H7 (cell line): ENCODE results near the gene SLC38A2. TPM values are rescaled to one million over a fixed set of nuclear protein-coding genes. Genes with fewer than 3 reads are reported as not detected.
A peak's percentile ranks its signal among the peaks of the same experiment; 100 is the strongest.
"Not testable (repeated sequence)": the region's sequence is repeated elsewhere in the genome, so short reads cannot be mapped to it uniquely, and the experiment has no call there.

Experiments
- DNase-seq: peaks from one replicate; pipeline ENCODE4 v3.0.0; 2012
- H3K27me3 ChIP-seq: 2 replicates; pipeline ENCODE4 v1.6.0; 2011; ENCODE audit warnings: mild to moderate bottlenecking, low read length; ENCODE audit not compliant: control insufficient read depth, insufficient read depth
- H3K36me3 ChIP-seq: replicated peaks from 2 replicates; pipeline ENCODE4 v1.5.1; 2011; ENCODE audit warnings: low read length; ENCODE audit not compliant: control insufficient read depth, insufficient read depth
- H3K4me3 ChIP-seq: 2 replicates; pipeline ENCODE4 v1.5.1; 2011; ENCODE audit warnings: low read depth, mild to moderate bottlenecking, control low read depth, low read length, moderate library complexity; ENCODE audit not compliant: insufficient read depth
- total RNA-seq: library from RNA; depleted of rRNA; stranded (reverse); fragments of >200 nt; shearing (Covaris generic); gene quantifications from 2 replicates; pipeline ENCODE4 v1.2.3, GENCODE V29; 2014

SLC38A2 gene
- total RNA-seq, 1 experiment from 2014 or later = 166 TPM

DNA sequence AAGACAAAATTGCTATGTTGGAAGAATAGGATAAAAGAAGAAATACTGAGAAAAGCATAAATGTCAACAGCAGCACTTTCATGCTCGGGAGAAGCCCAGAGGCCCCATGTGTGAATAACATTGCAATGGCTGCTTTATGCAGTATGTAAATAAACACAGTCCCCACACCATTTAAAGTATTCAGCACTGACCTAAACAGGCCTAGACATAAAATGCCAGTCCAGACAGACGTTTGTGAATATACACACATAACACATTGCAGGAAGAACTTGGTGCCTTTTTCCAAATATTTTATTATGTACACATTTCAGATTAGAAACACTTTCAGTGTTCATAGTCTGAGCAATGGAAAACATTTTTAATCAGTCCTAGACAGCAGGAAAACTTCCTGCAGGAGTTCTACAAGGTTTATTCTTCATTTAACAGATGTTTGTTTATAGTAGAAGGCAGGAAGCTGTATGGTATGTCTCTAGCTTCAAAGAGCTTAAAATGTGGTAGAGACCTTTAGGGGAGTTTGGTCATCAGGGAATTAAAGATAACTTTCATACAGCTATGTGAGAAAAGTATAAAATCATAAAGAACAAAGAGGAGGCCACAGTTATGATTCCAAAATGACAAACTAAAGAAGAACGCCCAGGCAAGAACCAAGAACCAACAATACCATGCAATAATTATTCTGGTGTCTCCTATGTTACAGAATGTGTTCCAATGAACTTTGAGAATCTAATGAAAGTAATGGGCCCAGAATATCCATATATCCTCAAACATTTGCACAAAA is 30.6 kb upstream of the SLC38A2 start:
- no peaks in the 10 kb centered on the region for H3K27me3 ChIP-seq
- H3K36me3 ChIP-seq = no peaks in the 10 kb centered on the region
- no peak for DNase-seq
- H3K4me3 ChIP-seq = no peak overlapping the region

DNA sequence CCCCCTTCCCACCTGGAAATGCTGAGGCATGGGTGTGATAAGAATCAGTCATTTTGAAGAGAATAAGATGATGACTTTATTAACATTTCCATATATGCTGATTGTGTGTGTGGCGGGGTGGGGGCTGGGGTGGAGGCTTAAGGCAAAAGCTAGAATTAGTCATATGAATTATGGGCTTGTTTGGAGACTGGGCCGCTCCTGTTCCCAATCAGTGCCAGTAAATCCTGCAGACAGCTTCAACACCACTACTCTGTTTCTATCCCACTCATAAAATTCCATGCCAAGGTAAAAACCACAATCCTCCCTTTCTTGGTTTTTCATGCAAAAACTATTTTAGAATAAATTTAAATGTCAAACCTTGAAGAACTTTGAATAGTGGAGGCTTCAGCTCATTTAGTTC is 29.9 kb upstream of the SLC38A2 start:
- no peak for DNase-seq
- H3K27me3 ChIP-seq = no peaks in the 10 kb centered on the region
- H3K4me3 ChIP-seq = no peak overlapping the region
- H3K36me3 ChIP-seq = no peaks in the 10 kb centered on the region

DNA sequence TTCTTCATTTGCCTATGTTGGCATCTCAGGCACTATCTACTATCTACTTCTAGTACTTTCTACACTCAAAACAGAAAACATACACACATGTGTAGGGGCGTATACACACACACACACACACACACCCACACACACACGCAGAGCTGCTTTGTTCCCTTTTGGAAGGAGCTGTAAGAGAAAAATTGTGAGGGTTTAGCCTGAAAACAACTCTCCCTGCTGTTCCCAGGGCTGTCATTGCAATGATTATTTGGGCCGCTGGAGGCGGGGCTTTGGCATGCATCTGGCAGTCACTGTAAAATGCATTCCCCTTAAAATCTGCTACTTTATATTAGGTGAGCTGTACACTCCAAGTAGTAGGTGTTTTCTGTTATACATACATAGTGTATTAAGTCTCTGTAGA is 29.1 kb upstream of the SLC38A2 start:
- no peak for DNase-seq
- Histone ChIP-seq H3K36me3 (no peaks in the 10 kb centered on the region), H3K27me3 (no peaks in the 10 kb centered on the region), H3K4me3 (no peak overlapping the region)

DNA sequence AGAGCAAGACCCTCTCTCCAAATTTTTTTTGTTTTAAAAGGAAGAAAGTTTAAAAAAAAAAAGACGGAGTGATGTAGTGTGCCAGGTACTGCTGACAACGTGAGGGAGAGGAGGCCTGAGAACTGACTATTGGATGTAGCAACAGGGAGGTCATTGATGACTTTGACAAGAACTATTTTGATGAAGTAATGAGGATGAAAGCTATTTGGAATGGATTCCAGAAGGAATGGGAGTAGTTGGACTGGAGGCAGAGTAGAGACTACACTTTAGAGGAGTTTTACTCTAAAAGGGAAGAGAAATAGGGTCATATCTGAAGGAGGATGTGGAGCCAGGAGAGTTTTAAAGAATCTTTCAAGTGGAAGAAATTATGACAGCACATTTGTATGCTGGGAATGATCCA is 27.8 kb upstream of the SLC38A2 start:
- Histone ChIP-seq H3K36me3 (no peaks in the 10 kb centered on the region), H3K4me3 (no peak overlapping the region), H3K27me3 (no peaks in the 10 kb centered on the region)
- no peak for DNase-seq

DNA sequence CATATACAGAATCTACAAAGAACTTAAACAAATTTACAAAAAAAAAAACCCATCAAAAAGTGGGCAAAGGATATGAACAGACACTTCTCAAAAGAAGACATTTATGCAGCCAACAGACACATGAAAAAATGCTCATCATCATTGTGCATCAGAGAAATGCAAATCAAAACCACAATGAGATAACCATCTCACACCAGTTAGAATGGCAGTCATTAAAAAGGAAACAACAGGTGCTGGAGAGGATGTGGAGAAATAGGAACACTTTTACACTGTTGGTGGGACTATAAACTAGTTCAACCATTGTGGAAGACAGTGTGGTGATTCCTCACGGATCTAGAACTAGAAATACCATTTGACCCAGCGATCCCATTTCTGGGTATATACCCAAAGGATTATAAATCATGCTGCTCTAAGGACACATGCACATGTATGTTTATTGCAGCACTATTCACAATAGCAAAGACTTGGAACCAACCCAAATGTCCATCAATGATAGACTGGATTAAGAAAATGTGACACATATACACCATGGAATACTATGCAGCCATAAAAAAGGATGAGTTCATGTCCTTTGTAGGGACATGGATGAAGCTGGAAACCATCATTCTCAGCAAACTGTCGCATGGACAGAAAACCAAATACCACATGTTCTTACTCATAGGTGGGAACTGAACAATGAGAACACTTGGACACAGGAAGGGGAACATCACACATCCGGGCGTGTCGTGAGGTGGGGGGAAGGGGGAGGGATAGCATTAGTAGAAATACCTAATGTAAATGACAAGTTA is 27.1 kb upstream of the SLC38A2 start:
- not testable (repeated sequence) for H3K27me3 ChIP-seq, DNase-seq, H3K36me3 ChIP-seq, H3K4me3 ChIP-seq

DNA sequence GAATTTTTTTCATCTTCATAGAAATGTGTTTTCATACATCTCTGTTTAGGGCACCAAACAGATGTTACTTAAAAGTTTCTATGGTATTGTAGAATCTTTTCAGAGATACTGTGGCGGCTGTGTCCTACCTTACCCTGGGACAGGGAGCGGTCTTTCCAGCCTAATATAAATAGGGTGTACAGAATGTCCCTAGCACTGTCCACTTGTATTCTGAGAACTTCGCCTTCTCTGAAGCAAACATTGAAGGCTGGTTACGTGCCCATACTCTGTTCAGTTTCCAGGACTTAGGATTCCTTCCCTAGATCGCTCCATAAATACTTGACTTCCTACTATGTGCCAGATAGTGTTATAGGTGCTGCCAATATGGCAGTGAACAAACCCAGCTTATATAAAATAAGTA is 24.3 kb upstream of the SLC38A2 start:
- Histone ChIP-seq H3K4me3 (no peak overlapping the region), H3K36me3 (no peaks in the 10 kb centered on the region), H3K27me3 (no peaks in the 10 kb centered on the region)
- DNase-seq = no peak

DNA sequence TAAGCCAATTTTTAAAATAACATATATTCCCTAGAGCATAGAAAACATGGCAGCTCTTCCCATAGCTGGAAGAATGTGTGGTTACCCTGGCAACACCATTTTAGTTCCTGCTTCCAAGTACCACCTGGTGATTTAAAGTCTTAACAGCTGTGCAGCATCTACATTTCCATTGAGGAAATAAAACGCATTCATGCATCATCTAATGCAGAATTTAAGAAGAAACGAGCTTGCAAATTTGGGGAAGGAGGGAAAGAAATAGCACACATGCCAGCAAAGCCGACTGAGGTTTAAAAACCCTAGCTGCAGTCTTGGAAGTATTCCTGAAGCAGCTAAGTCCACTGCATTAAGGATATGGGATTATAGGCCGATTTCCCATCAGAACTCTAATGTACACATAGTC is 22.8 kb upstream of the SLC38A2 start:
- no peak overlapping the region for H3K4me3 ChIP-seq

DNA sequence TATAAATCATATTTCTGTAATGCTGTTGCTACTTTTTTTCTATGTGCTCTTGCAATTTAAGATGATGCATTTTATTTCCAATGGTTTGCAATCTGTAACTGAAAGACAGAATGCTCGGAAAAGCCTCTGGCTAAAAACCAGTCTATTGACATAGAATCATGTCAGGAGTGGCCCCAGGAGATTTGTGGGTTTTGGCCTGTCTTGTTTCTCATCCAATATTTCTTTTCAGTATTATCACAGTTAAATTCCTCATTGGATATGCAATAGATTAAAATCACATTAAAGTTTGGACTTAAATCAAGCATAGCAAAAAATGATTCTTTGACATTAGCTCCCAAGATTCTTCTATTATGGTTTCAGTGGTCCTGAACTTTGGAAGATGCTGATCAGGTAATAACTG is 19.1 kb upstream of the SLC38A2 start:
- DNase-seq = no peak
- no peak overlapping the region for H3K4me3 ChIP-seq
- H3K36me3 ChIP-seq = no peaks in the 10 kb centered on the region
- H3K27me3 ChIP-seq = no peaks in the 10 kb centered on the region

More for the DNA sequence above, 22.8 kb upstream of the SLC38A2 start:
- no peaks in the 10 kb centered on the region for H3K27me3 ChIP-seq
- no peaks in the 10 kb centered on the region for H3K36me3 ChIP-seq
- DNase-seq = no peak

DNA sequence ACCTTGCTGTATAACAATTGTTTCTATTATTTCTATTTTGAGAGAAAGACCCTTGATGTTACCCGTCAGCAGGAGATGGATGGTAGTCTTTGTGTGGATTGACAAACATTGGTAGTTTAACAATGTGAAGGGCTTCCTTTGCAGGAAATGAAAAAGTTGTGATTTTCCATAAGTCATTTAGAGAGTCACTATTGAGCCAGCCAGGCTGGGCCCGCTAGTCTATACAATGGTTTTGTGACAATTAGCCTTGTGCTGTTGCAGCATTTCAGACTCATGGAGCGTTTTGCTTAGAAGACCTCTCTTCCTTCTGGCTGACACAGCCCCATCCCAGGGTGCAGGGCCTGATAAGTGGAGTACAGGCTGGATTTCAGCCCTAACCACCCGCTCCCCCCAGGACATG is 18.3 kb upstream of the SLC38A2 start:
- no peaks in the 10 kb centered on the region for H3K27me3 ChIP-seq
- H3K4me3 ChIP-seq = no peak overlapping the region
- no peak for DNase-seq
- H3K36me3 ChIP-seq = no peaks in the 10 kb centered on the region

DNA sequence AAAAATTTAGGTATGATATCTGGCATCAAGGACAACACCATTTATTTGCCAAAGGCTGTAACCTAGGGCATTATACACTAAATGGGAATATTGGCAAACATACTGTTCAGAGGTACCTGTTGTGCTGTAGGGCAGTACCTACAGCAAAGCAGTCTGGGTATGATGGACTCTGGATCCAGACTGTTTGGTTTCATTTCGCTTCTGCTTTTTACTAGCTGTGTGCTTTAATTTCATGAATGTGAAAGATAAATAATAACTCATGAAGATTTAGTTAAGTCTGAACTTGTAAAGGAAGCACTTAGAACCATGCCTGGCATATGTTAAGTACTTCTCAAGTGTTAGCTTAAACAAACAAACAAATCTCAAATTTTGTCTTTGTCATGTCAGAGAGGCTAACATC is 17.7 kb upstream of the SLC38A2 start:
- DNase-seq = no peak
- Histone ChIP-seq H3K27me3 (no peaks in the 10 kb centered on the region), H3K4me3 (no peak overlapping the region), H3K36me3 (no peaks in the 10 kb centered on the region)

DNA sequence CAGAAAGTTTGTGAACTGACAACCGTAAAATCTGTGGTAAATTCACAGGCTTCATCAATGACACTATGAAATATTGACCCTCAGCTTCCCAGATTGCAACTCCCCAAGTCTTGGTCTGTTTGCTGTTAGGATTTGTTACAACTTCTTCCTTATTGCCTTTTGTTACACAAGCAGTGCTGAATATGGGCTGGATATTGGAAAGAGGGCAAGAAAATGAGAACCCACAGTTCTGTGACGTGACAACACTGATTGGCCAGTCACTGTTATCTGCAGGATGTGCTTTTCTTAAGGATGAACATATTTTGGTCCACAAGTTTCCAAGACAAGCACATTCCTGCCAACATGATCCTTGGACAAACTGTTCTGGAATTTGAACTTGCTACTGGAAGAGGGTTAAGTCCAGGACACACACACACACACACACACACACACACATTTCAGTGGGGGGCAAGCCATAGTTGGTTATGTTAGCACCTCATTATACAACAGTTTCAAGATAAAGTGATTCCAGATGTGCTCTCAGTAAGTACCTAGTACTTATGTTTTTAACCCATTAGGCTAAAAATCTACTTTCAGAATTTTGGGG is 16.6 kb upstream of the SLC38A2 start:
- Histone ChIP-seq H3K36me3 (no peaks in the 10 kb centered on the region), H3K4me3 (no peak overlapping the region), H3K27me3 (no peaks in the 10 kb centered on the region)
- DNase-seq = no peak

DNA sequence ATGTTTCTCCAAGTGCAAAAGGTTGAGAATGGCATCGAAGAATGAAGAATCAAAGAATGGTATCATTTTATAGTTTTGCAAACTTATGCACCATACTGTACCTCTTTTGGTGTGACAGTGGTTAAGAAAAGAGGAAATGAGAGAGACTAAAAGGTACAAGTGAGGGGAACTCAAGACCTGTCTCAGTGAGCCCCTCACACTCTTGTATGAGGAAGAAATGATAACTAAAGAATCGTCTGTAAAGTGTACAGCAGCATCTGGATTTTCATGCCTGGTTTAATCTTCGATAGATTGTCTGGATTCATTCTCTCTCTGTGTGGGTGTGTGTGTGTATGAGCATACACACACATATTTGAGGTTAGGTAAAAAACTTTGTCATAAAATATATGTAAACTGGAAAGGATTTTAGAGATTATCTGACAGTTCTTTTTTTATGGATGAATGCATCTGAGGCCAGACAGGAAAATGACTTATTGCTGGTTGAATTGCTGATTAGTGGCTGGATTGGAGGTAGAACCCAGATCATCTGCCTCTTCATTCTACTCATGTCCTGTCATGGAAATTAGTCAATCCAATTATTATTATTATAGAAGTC is 16.0 kb upstream of the SLC38A2 start:
- no peaks in the 10 kb centered on the region for H3K27me3 ChIP-seq
- no peak overlapping the region for H3K4me3 ChIP-seq
- no peaks in the 10 kb centered on the region for H3K36me3 ChIP-seq
- no peak for DNase-seq

DNA sequence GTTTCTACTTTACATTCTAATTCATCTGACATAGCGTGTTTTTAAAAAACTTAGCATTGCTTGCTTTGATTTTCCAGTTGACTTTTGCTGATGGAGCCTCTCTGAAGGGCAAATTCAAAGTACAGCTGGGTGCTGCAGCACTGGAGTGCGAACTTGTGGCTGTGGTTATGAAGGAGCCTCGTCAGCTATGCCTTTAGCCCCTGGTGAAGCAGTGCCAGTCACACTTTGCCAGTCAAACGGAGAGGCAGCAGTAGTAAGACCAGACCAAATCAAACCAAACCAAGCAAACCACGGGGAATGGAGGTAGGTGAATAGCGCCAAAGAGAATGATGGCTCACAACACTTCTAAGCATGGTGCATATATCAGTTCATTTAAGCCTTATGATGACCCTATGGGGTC is 15.1 kb upstream of the SLC38A2 start:
- H3K27me3 ChIP-seq = no peaks in the 10 kb centered on the region
- no peak for DNase-seq
- no peaks in the 10 kb centered on the region for H3K36me3 ChIP-seq
- H3K4me3 ChIP-seq = no peak overlapping the region

DNA sequence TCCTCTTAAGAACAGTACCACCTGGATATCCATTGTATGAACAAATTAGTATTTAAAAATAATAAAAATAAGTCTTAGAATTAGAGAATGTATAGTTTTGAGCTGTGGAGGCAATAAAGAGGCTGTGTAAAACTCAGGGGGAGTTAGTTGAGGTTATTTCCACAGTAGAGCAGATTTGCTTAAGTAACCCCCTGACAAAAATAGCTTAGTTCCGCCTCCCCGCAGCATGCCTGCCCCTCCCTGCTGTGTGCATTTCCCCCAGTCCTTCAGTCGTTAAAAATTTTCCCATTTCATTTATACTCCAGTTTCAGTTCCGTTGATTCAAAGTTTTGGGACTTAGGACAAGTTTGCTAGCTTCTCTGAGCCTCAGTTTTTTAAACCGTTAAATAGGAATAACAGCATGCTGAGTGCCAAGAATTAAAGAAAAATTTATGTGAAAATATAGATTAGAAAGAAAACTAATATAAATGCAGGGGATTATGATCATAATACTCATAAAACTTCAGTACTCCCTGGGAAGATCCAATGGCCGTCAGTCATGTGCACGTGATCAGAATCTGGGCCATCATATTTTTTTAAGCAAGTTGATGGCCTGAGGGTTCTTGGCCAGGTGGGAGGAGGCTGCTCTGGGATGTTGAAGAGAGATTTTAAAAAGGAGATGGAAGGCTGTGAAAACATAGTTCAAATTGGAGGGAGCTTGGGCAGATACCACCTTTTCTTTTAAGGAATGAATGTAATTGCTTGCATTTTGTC is 14.5 kb upstream of the SLC38A2 start:
- Histone ChIP-seq H3K4me3 (no peak overlapping the region), H3K36me3 (no peaks in the 10 kb centered on the region), H3K27me3 (no peaks in the 10 kb centered on the region)
- peak; percentile 33 for DNase-seq
